ENCODE results near the gene SETD2.

GRCh38 chr3:46971151-46971550, 192.8 kb downstream of the SETD2 start:
- TF ChIP-seq CTCF (IDR thresholded peaks at IDR 0.05), result no peak
- TF ChIP-seq POLR2A (IDR thresholded peaks at IDR 0.05), result no peak

All from uterus (tissue), 2 donors.